ENCODE measurements around the gene HIPK2. TPM values are rescaled to one million over a fixed set of nuclear protein-coding genes. Genes with fewer than 3 reads are reported as not detected.

Gene HIPK2
- total RNA-seq, 1 donor: 28.8 TPM

DNA sequence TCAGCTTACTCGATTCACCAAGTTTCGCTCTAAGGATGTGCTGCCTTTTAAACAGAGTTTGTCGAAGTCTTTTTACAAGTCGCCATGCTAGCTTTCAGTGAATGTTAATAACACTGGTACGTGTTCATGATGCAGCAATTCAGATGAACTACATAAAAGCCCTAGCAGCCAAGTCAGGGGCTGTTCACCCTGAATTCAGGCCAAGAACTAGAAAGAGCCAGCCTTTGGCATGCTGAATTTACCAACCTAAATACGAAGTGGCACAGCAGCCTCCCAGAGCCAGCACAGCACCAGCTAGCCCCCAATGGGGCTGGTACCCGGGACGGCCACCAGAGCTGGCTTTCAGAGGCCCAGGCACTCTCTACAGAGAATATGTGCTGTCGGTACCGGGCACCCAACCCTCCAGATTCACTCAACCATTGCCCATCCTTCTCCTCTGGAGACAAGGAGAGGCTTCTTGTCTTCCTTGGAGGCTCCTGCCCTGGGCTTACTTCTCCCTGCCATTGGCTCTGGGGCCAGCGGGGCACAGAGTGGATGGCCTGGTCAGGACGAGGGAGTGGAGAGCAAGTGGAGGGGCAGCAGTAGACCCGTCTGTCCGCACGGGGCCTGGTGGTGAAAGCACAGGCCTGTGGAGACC, 64.2 kb downstream of the HIPK2 start:
- no peak overlapping the region for H3K4me3 ChIP-seq (ENCODE audit: low read depth, low read length)
- TF ChIP-seq, protein P1, sequence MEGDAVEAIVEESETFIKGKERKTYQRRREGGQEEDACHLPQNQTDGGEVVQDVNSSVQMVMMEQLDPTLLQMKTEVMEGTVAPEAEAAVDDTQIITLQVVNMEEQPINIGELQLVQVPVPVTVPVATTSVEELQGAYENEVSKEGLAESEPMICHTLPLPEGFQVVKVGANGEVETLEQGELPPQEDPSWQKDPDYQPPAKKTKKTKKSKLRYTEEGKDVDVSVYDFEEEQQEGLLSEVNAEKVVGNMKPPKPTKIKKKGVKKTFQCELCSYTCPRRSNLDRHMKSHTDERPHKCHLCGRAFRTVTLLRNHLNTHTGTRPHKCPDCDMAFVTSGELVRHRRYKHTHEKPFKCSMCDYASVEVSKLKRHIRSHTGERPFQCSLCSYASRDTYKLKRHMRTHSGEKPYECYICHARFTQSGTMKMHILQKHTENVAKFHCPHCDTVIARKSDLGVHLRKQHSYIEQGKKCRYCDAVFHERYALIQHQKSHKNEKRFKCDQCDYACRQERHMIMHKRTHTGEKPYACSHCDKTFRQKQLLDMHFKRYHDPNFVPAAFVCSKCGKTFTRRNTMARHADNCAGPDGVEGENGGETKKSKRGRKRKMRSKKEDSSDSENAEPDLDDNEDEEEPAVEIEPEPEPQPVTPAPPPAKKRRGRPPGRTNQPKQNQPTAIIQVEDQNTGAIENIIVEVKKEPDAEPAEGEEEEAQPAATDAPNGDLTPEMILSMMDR (IDR thresholded peaks at IDR 0.05; ENCODE audit: insufficient read depth, low read length): no peak
- no peak for DNase-seq (ENCODE audit: low read depth)

GRCh38 chr7:139713061-139713460, 64.7 kb downstream of the HIPK2 start:
- no peak for DNase-seq (ENCODE audit: low read depth)
- TF ChIP-seq, protein P1 (IDR thresholded peaks at IDR 0.05; ENCODE audit: insufficient read depth, low read length): no peak
- no peak overlapping the region for H3K4me3 ChIP-seq (ENCODE audit: low read depth, low read length)

GRCh38 chr7:139711991-139712743, 65.6 kb downstream of the HIPK2 start:
- TF ChIP-seq, protein P1 (IDR thresholded peaks at IDR 0.05; ENCODE audit: insufficient read depth, low read length): no peak
- H3K4me3 ChIP-seq (ENCODE audit: low read depth, low read length): no peak overlapping the region
- DNase-seq (ENCODE audit: low read depth): no peak

GRCh38 chr7:139710036-139710435, 67.8 kb downstream of the HIPK2 start:
- DNase-seq (ENCODE audit: low read depth): no peak
- no peak overlapping the region for H3K4me3 ChIP-seq (ENCODE audit: low read depth, low read length)
- TF ChIP-seq, protein P1 (IDR thresholded peaks at IDR 0.05; ENCODE audit: insufficient read depth, low read length): no peak

- DNase-seq (ENCODE audit: low read depth): peak; percentile 79
- TF ChIP-seq, protein P1 (IDR thresholded peaks at IDR 0.05; ENCODE audit: insufficient read depth, low read length): no peak
- no peak overlapping the region for H3K4me3 ChIP-seq (ENCODE audit: low read depth, low read length)
Measured at GRCh38 chr7:139709485-139709884, 68.3 kb downstream of the HIPK2 start.

- H3K4me3 ChIP-seq (ENCODE audit: low read depth, low read length): no peak overlapping the region
- TF ChIP-seq, protein P1 (IDR thresholded peaks at IDR 0.05; ENCODE audit: insufficient read depth, low read length): no peak
- no peak for DNase-seq (ENCODE audit: low read depth)
Measured at GRCh38 chr7:139708541-139708940, 69.3 kb downstream of the HIPK2 start.
